Mononuclear cell (primary cell): ENCODE results near the gene S1PR4. TPM values are rescaled to one million over a fixed set of nuclear protein-coding genes. Genes with fewer than 3 reads are reported as not detected.
A peak's percentile ranks its signal among the peaks of the same experiment; 100 is the strongest.

ENCODE experiments used
- H3K27me3 ChIP-seq: 2 replicates; pipeline ENCODE4 v1.6.0; 2011; ENCODE audit warnings: low read length, control low read depth; ENCODE audit not compliant: insufficient read depth
- H3K4me1 ChIP-seq: 2 replicates; pipeline ENCODE4 v1.5.1; 2011; ENCODE audit warnings: mild to moderate bottlenecking, low read length, control low read depth; ENCODE audit not compliant: insufficient read depth
- H3K4me3 ChIP-seq: 2 replicates; pipeline ENCODE4 v1.5.1; 2011; ENCODE audit warnings: mild to moderate bottlenecking, low read length, moderate library complexity
- H3K9me3 ChIP-seq: 2 replicates; pipeline ENCODE4 v1.5.1; 2011; ENCODE audit warnings: low read depth, mild to moderate bottlenecking, control low read depth, low read length
- total RNA-seq: library from RNA; depleted of rRNA; stranded (reverse); fragments of >200 nt; gene quantifications from one replicate; pipeline ENCODE4 v1.2.3, GENCODE V29; 2012

The S1PR4 gene
- total RNA-seq = 81.6 TPM

GRCh38 chr19:3178377-3178972 lies at the start of gene S1PR4:
Gene S1PR4, plus strand, starts transcription at chr19:3178769. Its CDS starts 24 bp downstream, at chr19:3178793.
- Histone ChIP-seq H3K27me3 (no peaks in the 10 kb centered on the region), H3K4me1 (peaks cover 53% of the 10 kb centered on the region), H3K9me3 (no peaks in the 10 kb centered on the region), H3K4me3 (peak within 1 kb of the TSS; percentile 75)

- Histone ChIP-seq H3K9me3 (no peaks in the 10 kb centered on the region), H3K27me3 (no peaks in the 10 kb centered on the region), H3K4me3 (no peak overlapping the region), H3K4me1 (peaks cover 29% of the 10 kb centered on the region)
Observed at GRCh38 chr19:3129112-3129511, 49.5 kb upstream of the S1PR4 start.

- Histone ChIP-seq H3K4me3 (no peak overlapping the region), H3K4me1 (peaks cover 25% of the 10 kb centered on the region), H3K9me3 (no peaks in the 10 kb centered on the region), H3K27me3 (no peaks in the 10 kb centered on the region)
Observed at GRCh38 chr19:3131168-3131567, 47.4 kb upstream of the S1PR4 start.

GRCh38 chr19:3132971-3133792 lies 45.4 kb upstream of the S1PR4 start:
- no peak overlapping the region for H3K4me3 ChIP-seq

GRCh38 chr19:3133793-3134116 lies 44.8 kb upstream of the S1PR4 start:
- no peaks in the 10 kb centered on the region for H3K27me3 ChIP-seq
- no peaks in the 10 kb centered on the region for H3K9me3 ChIP-seq
- H3K4me3 ChIP-seq = no peak overlapping the region
- H3K4me1 ChIP-seq = peaks cover 46% of the 10 kb centered on the region

More at GRCh38 chr19:3132971-3133792, 45.4 kb upstream of the S1PR4 start:
- no peaks in the 10 kb centered on the region for H3K27me3 ChIP-seq
- H3K4me1 ChIP-seq = peaks cover 46% of the 10 kb centered on the region
- no peaks in the 10 kb centered on the region for H3K9me3 ChIP-seq

- peak within 1 kb of the TSS; percentile 62 for H3K4me3 ChIP-seq
- H3K4me1 ChIP-seq = peaks cover 57% of the 10 kb centered on the region
- no peaks in the 10 kb centered on the region for H3K9me3 ChIP-seq
- H3K27me3 ChIP-seq = no peaks in the 10 kb centered on the region
Observed at GRCh38 chr19:3135961-3136683, 42.4 kb upstream of the S1PR4 start, which contains the start of gene GNA15. Gene GNA15, plus strand, starts transcription at chr19:3136033. Its CDS starts 418 bp downstream, at chr19:3136451.

- H3K9me3 ChIP-seq = no peaks in the 10 kb centered on the region
- H3K4me1 ChIP-seq = peaks cover 62% of the 10 kb centered on the region
- no peaks in the 10 kb centered on the region for H3K27me3 ChIP-seq
- H3K4me3 ChIP-seq = peak overlapping the region; percentile 62
Observed at GRCh38 chr19:3136684-3137055, 41.9 kb upstream of the S1PR4 start.

GRCh38 chr19:3137119-3137518 lies 41.5 kb upstream of the S1PR4 start:
- Histone ChIP-seq H3K9me3 (no peaks in the 10 kb centered on the region), H3K27me3 (no peaks in the 10 kb centered on the region), H3K4me3 (peak overlapping the region; percentile 62), H3K4me1 (peaks cover 65% of the 10 kb centered on the region)

- H3K4me3 ChIP-seq = no peak overlapping the region
- H3K9me3 ChIP-seq = no peaks in the 10 kb centered on the region
- no peaks in the 10 kb centered on the region for H3K27me3 ChIP-seq
- peaks cover 65% of the 10 kb centered on the region for H3K4me1 ChIP-seq
Observed at GRCh38 chr19:3138268-3138667, 40.3 kb upstream of the S1PR4 start.

GRCh38 chr19:3140667-3141038 lies 37.9 kb upstream of the S1PR4 start:
- peaks cover 62% of the 10 kb centered on the region for H3K4me1 ChIP-seq
- H3K27me3 ChIP-seq = no peaks in the 10 kb centered on the region
- H3K9me3 ChIP-seq = no peaks in the 10 kb centered on the region
- H3K4me3 ChIP-seq = no peak overlapping the region

GRCh38 chr19:3142292-3142670 lies 36.3 kb upstream of the S1PR4 start:
- H3K27me3 ChIP-seq = no peaks in the 10 kb centered on the region
- H3K4me3 ChIP-seq = no peak overlapping the region
- H3K4me1 ChIP-seq = peaks cover 59% of the 10 kb centered on the region
- H3K9me3 ChIP-seq = no peaks in the 10 kb centered on the region

GRCh38 chr19:3142781-3143337 lies 35.7 kb upstream of the S1PR4 start:
- Histone ChIP-seq H3K4me1 (peaks cover 54% of the 10 kb centered on the region), H3K27me3 (no peaks in the 10 kb centered on the region), H3K9me3 (no peaks in the 10 kb centered on the region), H3K4me3 (no peak overlapping the region)

- no peaks in the 10 kb centered on the region for H3K27me3 ChIP-seq
- no peaks in the 10 kb centered on the region for H3K9me3 ChIP-seq
- H3K4me3 ChIP-seq = no peak overlapping the region
- peaks cover 39% of the 10 kb centered on the region for H3K4me1 ChIP-seq
Observed at GRCh38 chr19:3145909-3146676, 32.5 kb upstream of the S1PR4 start.

- no peaks in the 10 kb centered on the region for H3K27me3 ChIP-seq
- no peak overlapping the region for H3K4me3 ChIP-seq
- no peaks in the 10 kb centered on the region for H3K9me3 ChIP-seq
- H3K4me1 ChIP-seq = peaks cover 33% of the 10 kb centered on the region
Observed at GRCh38 chr19:3146677-3147100, 31.9 kb upstream of the S1PR4 start.
